GM18520 (cell line): ENCODE results near the gene AP3S2.
"Not testable (repeated sequence)": the region's sequence is repeated elsewhere in the genome, so short reads cannot be mapped to it uniquely, and the experiment has no call there.

Source experiments
- ATAC-seq: cut with Tn5 transposase; IDR thresholded peaks from one replicate; pipeline ENCODE4 v1.9.1; 2021; ENCODE audit not compliant: unreplicated experiment

The AP3S2 gene

DNA sequence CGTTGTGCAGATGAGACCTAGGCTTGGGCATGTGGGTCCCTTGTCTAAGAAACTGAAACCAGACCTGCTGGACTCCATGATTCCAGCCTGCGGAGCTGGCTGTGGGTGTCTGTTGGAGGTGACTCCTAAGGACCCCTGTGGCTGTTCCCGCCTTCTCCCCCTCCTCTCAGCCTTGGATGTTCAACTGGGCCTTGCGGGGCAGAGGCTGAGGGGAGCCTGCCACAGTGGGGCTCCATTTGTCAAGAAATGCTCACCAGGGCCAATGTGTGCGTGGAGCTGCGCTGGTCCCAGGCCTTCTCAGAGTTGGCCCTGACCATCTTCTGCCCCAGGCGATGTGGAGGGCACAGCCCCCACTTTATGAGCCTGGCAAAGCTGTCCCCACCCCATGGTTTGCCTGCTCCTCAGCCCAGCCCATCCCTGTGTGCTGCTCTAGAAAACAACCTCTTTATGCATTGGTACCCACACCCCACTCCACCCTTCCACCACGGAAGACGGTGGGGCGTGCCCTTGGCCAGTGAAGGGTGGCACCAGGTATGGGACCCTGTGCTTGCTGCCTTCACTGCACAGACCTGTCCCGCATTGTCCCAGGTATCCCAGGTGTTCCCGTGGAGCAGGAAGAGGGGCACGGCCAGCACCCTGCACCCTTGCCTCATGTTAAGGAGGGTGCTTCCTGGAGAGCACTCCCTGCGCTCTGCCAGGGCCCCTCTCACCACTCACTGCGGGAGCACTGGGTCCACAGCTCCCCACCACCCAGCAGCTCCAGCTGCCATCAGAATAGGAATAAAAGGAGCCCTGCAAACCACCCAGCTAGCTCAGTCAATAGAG, 109.7 kb downstream of the AP3S2 start:
- ATAC-seq = no peak

DNA sequence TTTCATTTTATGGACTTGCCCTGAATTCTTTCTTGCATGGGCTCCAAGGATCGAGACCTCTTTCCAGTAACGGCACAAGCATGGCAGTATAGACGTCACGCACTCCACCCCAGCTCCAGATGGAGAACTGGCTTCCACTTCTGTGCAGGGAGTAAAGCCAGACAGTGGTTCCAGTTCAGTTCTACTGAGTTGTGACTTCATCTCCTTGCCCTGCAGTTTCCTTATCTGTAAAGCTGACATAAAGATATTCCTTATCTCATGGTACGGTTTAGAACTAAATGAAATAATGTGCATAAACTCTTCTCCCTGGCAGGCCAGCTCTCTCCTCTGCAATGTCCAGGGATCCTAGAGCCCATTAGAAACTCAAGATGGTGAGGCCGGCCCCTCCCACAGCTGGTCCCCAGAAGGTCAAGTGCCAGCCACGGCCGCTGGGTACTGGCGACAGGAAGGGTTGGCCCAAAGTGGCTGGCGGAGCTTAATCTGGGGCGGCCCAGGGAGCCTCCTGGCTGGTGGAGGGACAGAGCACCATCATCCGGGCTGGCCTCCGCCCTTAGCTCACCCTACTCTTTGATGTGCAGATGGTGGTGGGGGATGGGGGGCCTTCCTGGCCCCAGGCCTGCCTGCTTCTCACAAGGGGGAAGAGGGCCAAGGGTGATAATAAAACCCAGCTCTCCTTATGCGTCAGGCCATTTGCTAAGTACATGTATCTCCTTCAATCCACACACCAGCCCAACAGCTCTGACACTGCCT, 110.5 kb downstream of the AP3S2 start:
- ATAC-seq = no peak

DNA sequence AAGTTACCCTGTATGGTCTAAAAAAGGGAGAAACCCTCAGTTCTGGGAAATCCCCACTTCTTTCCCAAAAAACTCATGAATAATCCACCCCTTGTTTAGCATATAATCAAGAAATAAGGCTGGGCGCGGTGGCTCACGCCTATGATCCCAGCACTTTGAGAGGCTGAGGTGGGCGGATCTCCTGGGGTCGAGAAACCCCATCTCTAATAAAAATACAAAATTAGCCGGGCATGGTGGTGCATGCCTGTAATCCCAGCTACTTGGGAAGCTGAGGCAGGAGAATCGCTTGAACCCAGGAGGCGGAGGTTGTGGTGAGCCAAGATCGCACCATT, 111.2 kb downstream of the AP3S2 start:
- not testable (repeated sequence) for ATAC-seq

DNA sequence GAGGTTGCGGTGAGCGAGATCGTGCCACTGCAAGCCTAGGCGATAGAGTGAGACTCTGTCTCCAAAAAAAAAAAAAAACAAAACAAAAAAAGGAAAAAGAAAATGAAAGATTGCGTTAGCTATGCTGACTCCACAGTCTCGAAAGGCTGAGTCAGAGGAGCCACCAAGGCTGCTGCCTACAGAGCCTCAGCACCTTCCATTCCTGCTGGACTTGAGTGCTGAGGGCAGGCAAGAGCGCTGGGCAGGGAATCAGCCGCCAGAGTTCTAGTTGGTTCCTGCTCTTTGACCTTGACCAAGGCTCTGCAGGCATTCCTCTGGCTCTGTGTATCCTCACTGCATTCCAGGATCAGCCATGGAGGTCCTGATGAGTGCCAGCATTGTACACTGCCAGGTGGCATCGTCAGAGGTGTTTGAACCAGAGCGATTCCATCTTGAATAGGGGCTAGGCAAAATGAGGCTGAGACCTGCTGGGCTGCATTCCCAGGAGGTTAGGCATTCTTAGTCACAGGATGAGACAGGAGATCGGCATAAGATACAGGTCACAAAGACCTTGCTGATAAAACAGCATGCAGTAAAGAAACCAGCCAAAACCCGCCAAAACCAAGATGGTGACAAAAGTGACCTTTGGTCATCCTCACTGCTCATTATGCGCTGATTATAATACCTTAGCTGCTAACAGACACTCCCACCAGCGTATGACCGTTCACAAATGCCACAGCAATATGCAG, 111.7 kb downstream of the AP3S2 start:
- ATAC-seq = peak; percentile 60

DNA sequence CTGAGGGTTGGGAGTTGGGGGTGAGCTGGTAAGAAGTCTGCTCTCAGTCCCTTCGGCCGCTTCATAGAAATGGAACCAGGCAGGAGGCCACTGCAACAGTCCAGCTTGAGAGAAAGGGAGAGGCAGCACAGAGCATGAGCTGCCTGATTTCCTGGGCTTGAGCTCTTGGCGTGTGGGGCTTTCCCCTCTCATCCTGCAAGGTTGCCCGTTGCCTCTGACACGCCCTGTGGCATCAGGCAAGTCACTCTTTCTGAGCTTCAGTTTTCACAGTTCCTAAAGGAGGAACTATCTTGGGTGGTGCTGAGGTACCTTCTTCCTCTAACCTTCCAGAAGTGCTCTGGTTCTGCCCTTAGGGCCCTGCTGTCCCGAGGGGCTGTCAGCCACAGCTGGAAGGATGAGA, 112.7 kb downstream of the AP3S2 start:
- ATAC-seq = no peak

DNA sequence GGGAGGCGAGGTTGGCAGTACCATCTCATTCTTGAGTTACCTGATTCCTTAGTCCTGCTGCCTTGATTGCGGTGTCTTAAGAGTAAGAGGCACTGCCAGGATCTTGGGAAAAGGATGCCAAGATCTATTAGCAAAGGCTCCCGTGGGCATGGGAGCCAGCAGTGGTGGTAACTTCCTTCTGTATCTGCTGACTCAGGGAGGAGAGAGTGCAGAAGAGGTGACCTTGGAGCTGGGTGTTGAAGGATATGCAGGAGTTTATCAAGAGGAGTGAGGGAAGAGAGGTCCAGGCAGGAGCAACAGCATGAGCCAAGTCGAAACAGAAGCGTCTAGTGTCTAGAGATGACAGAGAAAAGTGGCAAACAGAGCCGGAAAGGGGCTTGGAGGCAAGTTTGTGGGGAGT, 113.2 kb downstream of the AP3S2 start:
- ATAC-seq = no peak
